Astrocyte (in vitro differentiated cells and primary cell): ENCODE results near the gene DCAF15.

Source experiments
- EZH2 ChIP-seq: IDR thresholded peaks from 2 replicates; pipeline ENCODE4 v1.6.1; 2012; ENCODE audit warnings: mild to moderate bottlenecking, low read length, inconsistent platforms; ENCODE audit not compliant: insufficient read depth
- TF ChIP-seq, protein P1 (sequence below): IDR thresholded peaks from 2 replicates; pipeline ENCODE4 v1.5.1; 2011; ENCODE audit warnings: low read depth, mild to moderate bottlenecking, inconsistent platforms, low read length, moderate library complexity; ENCODE audit not compliant: insufficient read depth

GRCh38 chr19:13974073-13974472 is 21.8 kb downstream of the DCAF15 start:
- TF ChIP-seq, protein P1, sequence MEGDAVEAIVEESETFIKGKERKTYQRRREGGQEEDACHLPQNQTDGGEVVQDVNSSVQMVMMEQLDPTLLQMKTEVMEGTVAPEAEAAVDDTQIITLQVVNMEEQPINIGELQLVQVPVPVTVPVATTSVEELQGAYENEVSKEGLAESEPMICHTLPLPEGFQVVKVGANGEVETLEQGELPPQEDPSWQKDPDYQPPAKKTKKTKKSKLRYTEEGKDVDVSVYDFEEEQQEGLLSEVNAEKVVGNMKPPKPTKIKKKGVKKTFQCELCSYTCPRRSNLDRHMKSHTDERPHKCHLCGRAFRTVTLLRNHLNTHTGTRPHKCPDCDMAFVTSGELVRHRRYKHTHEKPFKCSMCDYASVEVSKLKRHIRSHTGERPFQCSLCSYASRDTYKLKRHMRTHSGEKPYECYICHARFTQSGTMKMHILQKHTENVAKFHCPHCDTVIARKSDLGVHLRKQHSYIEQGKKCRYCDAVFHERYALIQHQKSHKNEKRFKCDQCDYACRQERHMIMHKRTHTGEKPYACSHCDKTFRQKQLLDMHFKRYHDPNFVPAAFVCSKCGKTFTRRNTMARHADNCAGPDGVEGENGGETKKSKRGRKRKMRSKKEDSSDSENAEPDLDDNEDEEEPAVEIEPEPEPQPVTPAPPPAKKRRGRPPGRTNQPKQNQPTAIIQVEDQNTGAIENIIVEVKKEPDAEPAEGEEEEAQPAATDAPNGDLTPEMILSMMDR, result no peak
- no peak for TF ChIP-seq EZH2
